ENCODE measurements around the gene LYRM1. TPM values are rescaled to one million over a fixed set of nuclear protein-coding genes. Genes with fewer than 3 reads are reported as not detected.
"Not testable (repeated sequence)": the region's sequence is repeated elsewhere in the genome, so short reads cannot be mapped to it uniquely, and the experiment has no call there.

LYRM1 gene
- total RNA-seq, 2 donors from 2014 or later: 13.1 to 16.8 TPM

GRCh38 chr16:20928774-20929411, 28.3 kb downstream of the LYRM1 start:
- no peak for TF ChIP-seq CTCF (conservative IDR thresholded peaks at IDR 0.05)
- H3K9ac ChIP-seq (ENCODE audit: extremely low read depth, low read length, poor library complexity, severe bottlenecking): no peak overlapping the region
- no peak overlapping the region for H3K27ac ChIP-seq (ENCODE audit: low read depth, low read length)
- 93 to 100% methylated on average over 4 to 5 of the region's 5 CpGs for WGBS, 2 experiments (ENCODE audit: insufficient coverage in 1 of 2, insufficient read length in 1 of 2)
- no peaks in the 10 kb centered on the region for H3K4me1 ChIP-seq (ENCODE audit: control insufficient read depth, insufficient read depth, low read length)
- no peaks in the 10 kb centered on the region for H3K27me3 Mint-ChIP-seq (ENCODE audit: insufficient read depth)
- H3K9me3 Mint-ChIP-seq: no peaks in the 10 kb centered on the region
- H3K27me3 ChIP-seq (ENCODE audit: control insufficient read depth, insufficient read depth, low read length, poor library complexity, severe bottlenecking): no peaks in the 10 kb centered on the region
- H3K36me3 ChIP-seq (ENCODE audit: control insufficient read depth, insufficient read depth, low read length): no peaks in the 10 kb centered on the region
- H3K27ac Mint-ChIP-seq: no peak overlapping the region
- peaks cover 4% of the 10 kb centered on the region for H3K36me3 Mint-ChIP-seq (ENCODE audit: low read depth)
- no peaks in the 10 kb centered on the region for H3K9me3 ChIP-seq (ENCODE audit: control insufficient read depth, low read length)
- no peaks in the 10 kb centered on the region for H3K4me1 Mint-ChIP-seq
- no peak overlapping the region for H3K4me3 ChIP-seq (ENCODE audit: low read length)
- no peak for DNase-seq
- H3K4me3 Mint-ChIP-seq: no peak overlapping the region

GRCh38 chr16:20929676-20930364, 29.2 kb downstream of the LYRM1 start:
- H3K27me3 Mint-ChIP-seq (ENCODE audit: insufficient read depth); H3K4me1 ChIP-seq (ENCODE audit: control insufficient read depth, insufficient read depth, low read length); H3K9me3 Mint-ChIP-seq; H3K4me3 ChIP-seq (ENCODE audit: low read length); H3K36me3 ChIP-seq (ENCODE audit: control insufficient read depth, insufficient read depth, low read length); H3K4me3 Mint-ChIP-seq; DNase-seq; H3K27ac ChIP-seq (ENCODE audit: low read depth, low read length); H3K27ac Mint-ChIP-seq; H3K4me1 Mint-ChIP-seq; H3K27me3 ChIP-seq (ENCODE audit: control insufficient read depth, insufficient read depth, low read length, poor library complexity, severe bottlenecking); H3K9ac ChIP-seq (ENCODE audit: extremely low read depth, low read length, poor library complexity, severe bottlenecking); H3K9me3 ChIP-seq (ENCODE audit: control insufficient read depth, low read length); H3K36me3 Mint-ChIP-seq (ENCODE audit: low read depth): not testable (repeated sequence)
- 92 to 95% methylated on average over 10 of the region's 10 CpGs for WGBS, 2 experiments (ENCODE audit: insufficient coverage in 1 of 2, insufficient read length in 1 of 2)

- Mint-ChIP-seq H3K36me3 (ENCODE audit: low read depth) (peaks cover 4% of the 10 kb centered on the region), H3K4me1 (no peaks in the 10 kb centered on the region), H3K27ac (no peak overlapping the region), H3K4me3 (no peak overlapping the region), H3K27me3 (ENCODE audit: insufficient read depth) (no peaks in the 10 kb centered on the region), H3K9me3 (no peaks in the 10 kb centered on the region)
- 88 to 100% methylated on average over 1 of the region's 1 CpG for WGBS, 2 experiments (ENCODE audit: insufficient coverage in 1 of 2, insufficient read length in 1 of 2)
- H3K4me3 ChIP-seq (ENCODE audit: low read length): no peak overlapping the region
- DNase-seq: no peak
- H3K9me3 ChIP-seq (ENCODE audit: control insufficient read depth, low read length): no peaks in the 10 kb centered on the region
- H3K4me1 ChIP-seq (ENCODE audit: control insufficient read depth, insufficient read depth, low read length): no peaks in the 10 kb centered on the region
- no peaks in the 10 kb centered on the region for H3K36me3 ChIP-seq (ENCODE audit: control insufficient read depth, insufficient read depth, low read length)
- no peak overlapping the region for H3K9ac ChIP-seq (ENCODE audit: extremely low read depth, low read length, poor library complexity, severe bottlenecking)
- H3K27ac ChIP-seq (ENCODE audit: low read depth, low read length): no peak overlapping the region
- TF ChIP-seq CTCF (conservative IDR thresholded peaks at IDR 0.05): no peak
- H3K27me3 ChIP-seq (ENCODE audit: control insufficient read depth, insufficient read depth, low read length, poor library complexity, severe bottlenecking): no peaks in the 10 kb centered on the region
These were observed 29.8 kb downstream of the LYRM1 start for GRCh38 chr16:20930365-20930690.

All from endodermal cell (in vitro differentiated cells).